ENCODE data around the gene SAMHD1.
"Not testable (repeated sequence)": the region's sequence is repeated elsewhere in the genome, so short reads cannot be mapped to it uniquely, and the experiment has no call there.

The SAMHD1 gene

DNA sequence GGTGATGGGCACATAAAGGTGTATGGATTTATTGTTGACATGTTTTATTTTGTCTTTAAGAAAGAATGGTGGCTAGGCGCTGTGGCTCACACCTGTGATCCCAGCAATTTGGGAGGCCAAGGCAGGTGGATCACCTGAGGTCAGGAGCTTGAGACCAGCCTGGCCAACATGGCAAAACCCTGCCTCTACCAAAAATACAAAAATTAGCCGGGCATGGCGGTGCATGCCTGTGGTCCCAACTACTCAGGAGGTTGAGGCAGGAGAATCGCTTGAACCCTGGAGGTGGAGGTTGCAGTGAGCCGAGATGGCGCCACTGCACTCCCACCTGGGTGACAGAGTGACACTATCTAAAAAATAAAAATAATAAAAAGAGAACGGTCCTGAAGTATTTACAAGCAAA is 45.4 kb downstream of the SAMHD1 start:
- DNase-seq = not testable (repeated sequence)

DNA sequence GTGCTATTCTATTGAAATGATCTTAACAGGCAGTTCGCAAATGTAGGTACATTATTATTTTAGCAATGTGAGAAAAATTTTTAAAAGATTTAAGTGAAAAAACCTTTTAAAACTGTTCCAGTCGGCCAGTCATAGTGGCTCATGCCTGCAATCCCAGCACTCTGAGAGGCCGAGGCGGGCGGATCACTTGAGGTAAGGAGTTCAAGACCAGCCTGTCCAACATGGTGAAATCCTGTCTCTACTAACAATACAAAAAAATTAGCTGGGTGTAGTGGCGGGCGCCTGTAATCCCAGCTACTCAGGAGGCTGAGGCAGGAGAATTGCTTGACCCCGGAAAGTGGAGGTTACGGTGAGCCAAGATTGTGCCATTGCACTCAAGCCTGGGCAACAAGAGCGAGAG is 45.9 kb downstream of the SAMHD1 start:
- DNase-seq = not testable (repeated sequence)

DNA sequence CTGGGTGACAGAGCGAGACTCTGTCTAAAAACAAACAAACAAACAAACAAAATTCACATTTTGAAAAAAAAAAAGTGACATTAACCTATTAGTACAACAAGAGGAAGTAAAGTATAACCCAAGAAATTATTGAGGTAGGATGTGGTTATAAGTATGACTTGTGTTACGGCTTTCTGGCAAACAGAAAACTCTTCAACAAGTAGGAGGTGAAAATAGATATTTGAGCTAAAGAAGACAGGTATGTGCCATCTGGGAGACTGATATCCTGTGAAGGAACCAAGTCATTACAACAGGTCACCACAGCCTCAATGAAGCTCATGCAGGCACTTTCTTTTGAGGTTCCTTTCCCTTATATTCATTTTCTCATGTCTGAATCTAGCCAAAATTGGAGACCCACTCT is 46.8 kb downstream of the SAMHD1 start:
- no peak for DNase-seq

DNA sequence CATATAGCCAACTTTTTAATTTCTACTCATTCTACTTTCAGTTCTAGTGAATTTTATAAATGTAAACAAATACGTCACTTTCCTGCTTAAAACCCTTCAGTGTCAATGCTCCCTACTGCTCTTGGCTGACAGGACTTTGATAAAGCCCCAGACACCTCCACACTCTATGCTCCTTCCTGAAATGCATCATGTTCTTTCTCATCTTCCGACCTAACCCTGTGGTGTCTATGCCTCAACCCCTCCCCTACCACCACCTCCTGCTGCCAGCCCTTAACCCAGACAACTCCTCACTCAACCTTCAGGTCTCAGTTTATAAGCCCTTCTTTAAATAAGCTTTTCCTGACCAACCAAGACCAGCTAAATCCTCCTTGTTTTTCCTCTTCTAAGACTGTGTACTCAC is 56.5 kb downstream of the SAMHD1 start:
- no peak for DNase-seq

DNA sequence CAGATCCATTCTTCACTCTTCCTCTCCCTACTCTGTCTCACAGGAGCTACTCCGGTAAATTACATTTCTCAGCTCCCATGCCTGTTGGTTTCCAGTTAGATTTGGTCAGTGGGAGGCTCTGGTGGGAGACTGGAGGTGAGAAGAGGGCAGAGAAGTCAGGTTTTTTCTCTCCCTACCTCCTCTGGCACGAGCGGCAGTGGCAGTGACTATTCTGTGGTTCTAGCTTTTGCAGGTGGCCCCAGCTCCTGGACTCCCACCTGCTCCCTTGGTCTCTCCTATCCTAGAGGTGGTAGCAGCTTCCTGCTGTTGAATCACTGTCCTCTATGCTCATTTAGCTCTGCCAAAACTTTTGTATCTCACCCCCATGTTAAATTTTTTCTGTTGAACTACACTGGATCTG is 57.7 kb downstream of the SAMHD1 start:
- DNase-seq = no peak

DNA sequence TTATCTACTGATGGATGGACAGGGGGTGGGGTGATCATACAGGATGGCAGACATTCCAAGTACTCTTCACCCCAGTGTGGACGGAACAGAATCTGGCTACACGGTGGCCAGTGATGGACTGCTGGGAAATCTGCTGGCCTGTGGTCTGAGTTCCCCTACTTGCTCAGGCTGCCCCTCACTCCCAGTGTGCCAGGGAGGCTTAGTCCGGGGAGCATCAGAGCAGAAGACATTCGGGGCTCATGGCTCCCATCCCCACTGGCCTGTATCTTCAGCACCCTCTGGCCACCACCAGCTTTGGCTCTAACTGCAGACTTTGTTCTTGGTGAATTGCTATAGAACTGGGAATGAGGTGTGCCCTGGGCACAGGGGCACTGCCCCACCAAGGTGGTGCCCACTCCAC is 60.3 kb downstream of the SAMHD1 start:
- no peak for DNase-seq

DNA sequence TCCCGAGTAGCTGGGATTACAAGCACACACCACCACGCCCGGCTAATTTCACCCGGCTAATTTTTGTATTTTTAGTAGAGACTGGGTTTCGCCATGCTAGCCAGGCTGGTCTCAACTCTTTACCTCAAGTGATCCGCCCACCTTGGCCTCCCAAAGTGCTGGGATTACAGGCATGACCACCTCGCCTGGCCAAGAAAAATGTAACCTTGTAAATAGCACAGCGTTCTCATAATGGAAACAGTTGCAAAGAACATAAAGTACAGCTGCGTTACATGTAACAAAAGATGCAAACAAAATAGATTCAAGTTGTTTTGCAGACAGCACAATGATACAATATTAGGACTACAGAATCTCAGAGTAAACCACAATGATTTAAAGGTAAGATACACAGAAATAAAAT is 60.9 kb downstream of the SAMHD1 start:
- no peak for DNase-seq

DNA sequence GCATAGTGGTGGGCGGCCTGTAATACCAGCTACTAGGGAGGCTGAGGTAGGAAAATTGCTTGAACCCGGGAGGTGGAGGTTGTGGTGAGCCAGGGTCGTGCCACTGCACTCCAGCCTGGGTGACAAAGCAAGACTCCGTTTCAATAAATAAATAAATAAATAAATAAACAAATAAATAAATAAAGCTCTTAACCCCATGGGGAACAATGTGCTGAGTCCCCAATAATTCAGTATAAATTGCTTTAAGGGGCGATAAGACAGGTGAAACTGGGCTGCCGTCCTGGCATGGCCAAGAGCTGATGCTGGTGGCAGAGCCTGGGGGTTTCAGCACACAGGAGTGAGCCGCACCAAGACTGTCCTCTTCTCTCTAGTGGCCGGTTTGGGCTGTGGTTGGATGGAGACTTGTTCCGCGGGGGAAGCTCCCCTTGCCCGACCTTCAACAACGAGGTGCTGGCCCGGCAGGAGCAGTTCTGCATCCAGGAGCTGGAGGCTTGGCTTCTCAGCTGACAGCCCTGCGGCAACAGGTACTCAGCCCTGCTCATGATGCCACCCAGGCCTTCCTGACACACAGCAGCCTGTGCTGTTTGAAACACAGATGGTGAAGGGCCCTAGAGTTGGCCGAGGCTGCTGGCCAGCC is 62.5 kb downstream of the SAMHD1 start:
- DNase-seq = no peak

DNA sequence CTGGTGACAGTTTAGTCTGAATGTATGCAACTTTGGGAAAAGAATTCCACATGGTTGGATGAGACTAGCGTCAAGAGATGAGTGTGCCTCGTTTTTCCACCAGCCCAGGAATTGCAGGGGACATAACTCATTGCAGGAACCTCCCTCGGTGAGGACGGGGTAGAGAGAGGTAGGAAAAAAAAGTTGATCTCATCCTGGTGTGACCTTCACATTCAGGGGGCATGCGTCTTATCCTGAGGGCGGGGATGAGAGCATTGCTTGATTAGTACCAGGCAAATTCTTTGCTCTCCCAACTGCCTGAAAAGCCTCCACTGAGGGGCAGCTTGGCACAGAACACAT is 63.8 kb downstream of the SAMHD1 start:
- DNase-seq = no peak

DNA sequence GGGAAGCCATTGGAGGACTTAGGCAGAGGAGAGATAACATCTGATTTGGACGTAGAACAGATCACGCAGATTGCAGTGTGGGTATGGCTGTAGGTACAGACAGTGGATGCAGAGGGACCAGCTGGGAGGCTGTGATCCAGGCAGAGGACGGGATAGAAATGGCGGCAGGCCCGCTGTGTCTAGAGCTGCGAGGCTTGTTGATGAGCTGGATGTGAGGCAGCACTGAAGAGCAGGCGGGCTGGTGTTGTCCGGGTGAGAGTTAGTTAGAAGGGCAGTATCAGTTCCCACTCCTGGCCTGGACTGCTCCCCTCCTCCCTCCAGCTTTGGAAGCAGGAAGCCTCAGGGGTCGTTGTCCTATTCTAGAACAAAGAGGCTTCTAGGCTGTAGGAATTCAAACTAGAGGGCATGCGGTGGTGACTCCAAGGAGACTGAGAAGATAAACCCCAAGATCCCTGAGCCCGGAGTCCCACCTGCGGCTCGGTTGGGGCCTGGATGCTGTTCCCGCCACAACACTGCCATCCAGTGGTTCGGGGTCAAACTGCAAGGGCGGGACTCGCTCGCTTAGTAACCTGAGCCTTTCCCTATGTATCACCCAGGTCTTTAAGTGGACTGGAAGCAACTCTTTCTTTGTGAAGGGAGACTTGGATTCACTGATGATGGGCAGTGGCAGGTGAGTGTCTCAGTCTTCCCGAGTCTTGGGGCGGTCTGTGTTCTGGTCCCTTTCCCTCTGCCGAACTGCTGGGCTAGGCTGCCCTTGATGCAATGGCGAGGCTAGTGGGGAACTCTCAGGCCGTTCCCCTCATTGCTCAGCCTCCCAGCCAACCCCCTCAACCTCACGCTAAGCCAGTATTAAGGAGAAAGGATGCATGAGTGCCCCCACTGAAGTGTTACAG is 64.4 kb downstream of the SAMHD1 start:
- peak; percentile 92 to 93 for DNase-seq

DNA sequence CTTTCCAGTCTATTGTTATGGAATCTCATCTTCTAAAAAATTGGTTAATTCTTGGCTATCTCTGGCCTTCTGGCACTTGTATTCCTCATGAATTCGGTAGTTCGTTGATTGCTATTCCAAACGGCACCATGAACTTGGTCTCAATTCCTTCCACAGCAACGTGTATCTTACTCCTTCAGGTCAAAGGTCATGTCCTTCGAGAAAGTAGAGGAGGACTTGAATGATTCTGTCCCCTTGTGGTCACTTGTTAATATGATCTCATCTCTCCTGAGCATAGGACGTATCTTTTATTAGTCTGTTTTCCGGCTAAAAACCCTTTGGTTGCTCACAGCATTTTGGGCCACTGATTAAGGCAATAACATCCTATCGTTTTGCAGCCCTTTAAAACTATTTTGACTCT is 66.2 kb downstream of the SAMHD1 start:
- no peak for DNase-seq

DNA sequence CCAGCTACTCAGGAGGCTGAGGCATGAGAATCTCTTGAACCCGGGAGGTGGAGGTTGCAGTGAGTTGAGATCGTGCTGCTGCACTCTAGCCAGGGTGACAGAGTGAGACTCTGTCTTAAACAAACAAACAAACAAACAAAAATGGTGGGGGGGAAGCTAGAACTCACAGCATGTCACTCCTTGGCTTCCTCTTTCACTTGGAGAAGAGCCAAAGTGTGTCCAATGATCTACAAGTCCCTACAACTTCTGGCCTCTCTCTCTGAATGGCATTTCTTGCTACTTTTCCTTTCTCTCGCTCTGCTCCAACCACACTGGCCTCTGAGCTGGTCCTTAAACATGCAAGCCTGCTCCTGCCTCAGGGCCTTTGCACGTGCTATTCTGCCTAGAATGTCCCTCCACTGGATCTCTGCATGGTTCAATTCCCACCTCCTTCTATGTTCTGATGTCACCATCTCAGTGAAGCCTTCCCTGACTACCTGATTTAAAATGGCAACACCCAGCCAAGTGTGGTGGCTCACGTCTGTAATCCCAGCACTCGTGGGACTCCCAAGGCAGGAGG is 67.5 kb downstream of the SAMHD1 start:
- DNase-seq = no peak

DNA sequence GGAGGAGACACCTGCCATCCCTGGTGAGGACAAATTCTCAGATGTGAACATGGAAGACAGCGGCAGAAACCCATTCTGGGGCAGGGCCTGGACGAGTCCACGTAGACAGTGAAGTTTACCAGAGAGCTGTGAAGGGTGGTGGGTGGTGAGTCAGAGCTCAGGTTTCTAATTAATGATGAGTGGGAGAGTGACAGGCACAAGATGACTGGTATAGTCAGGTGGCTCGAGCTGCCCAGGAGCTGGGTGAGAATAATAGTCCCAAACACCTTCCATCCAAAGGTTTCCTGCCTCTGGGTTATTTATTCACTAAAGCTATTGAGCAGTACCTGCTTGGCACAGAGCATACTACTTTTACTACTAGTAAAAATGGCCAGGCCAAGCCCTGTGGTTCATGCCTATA is 69.6 kb downstream of the SAMHD1 start:
- DNase-seq = peak; percentile 31 to 43

DNA sequence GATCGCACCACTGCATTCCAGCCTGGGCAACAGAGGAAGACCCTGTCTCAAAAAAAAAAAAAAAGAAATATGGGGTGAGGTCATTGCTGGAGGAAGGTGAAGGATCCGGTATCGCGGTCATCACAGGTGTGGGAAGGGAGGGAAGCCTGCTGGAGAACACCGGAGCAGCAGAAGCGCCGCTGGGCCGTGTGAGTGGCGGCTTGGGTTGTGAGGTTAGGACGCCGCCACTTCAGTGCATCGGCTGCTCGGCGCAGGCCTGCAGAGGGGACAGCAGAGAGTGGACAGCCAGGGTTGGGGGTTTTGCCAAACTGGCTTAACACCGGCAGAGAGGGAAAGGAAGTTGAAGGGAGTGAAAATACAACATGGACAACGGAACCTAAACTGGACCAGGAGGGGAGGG is 70.2 kb downstream of the SAMHD1 start:
- DNase-seq = no peak

DNA sequence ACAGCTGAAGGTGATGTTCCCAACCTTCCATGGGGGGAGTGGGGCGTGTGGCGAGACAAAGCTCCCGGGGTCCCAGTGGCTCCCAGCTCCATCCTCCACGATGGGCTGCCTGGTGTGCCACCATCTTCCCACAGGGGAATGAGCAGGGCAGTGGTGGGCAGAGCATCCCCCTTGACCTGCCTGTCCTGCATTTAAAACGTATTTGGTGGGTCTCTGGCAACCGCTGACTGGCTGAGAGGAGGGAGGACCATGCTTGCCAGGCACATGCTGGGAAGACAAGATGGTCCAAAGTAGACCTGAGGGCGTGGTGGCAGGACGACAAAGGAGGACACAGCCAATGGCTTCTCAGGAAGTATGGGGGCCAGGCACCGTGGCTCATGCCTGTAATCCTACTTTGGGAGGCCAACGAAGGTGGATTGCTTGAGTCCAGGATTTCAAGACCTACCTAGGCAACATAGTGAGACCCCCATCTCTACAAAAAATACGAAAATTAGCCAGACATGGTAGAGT is 70.7 kb downstream of the SAMHD1 start:
- no peak for DNase-seq

DNA sequence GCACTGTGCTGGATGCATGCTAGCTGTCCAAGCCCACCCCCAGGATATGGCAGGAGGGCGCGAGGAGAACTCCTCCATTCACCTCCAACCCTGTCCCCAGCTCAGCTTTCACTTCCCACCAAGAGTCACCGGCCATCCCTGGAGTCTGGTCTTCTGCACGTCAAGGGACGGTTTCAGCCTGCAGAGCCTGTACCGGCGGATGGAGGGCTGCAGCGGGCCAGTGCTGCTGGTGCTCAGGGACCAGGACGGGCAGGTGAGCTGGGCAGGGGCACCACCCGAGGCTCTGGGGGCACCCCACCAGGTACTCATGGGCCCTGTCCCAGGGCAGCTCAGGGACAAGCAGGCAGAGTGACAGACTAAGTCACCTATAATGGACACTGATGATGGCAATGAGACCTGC is 72.6 kb downstream of the SAMHD1 start:
- DNase-seq = no peak

DNA sequence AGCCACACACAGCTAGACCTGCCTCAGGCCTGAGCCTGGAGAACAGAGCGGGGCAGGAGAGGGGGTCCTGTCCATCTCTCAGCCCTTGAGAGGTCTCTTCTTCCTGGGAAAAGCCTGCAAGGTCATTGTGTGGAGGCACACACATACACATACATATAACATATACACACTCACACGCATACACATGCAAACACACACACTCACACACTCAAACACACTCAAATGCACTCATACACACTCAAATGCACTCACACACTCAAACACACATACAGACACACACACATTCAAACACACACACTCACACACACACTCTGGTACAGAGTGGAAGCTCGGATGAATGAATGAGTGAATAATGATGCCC is 75.1 kb downstream of the SAMHD1 start:
- DNase-seq = no peak

DNA sequence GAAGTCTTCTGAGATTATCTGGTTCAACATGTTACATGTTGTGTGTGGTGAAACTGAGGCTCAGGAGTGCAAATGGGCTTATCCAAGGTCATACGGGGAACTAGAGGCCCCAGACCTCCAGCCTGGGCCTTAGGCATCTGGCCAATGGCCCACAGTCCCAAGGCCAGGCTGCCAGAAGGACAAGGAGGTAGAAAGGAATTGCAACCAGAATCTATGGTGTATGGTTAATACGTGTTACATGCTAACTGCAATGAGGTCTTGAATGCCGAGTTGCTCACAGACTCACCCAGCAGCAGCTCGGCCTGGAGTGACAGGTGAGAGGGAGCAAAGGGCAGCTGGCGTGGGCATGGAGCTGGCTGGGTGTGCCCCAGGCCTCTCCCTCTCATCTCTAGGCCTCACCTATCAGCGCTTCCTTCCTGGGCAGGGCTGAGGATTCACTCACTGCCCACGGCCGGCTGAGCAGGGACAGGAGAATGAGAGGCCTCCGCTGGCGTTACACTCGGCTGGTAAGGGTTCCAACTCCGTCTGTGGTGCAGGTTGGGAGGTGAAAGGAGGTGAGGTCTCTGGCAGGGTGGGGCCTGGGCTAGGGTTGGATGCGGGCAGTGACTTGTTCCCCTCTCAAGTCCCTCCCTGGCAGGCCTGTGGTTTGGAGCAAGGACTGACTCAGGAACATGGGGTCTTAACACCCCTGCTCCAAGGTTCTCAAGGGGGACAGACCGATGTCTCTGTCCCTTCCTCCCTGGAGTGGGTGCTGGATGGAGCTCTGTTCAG is 75.6 kb downstream of the SAMHD1 start, which contains the start of gene TLDC2:
Gene TLDC2 (plus strand): TSS at position 437 of the 771 bp plus-strand sequence. CDS start 37 bp downstream, at position 474.
- no peak for DNase-seq

DNA sequence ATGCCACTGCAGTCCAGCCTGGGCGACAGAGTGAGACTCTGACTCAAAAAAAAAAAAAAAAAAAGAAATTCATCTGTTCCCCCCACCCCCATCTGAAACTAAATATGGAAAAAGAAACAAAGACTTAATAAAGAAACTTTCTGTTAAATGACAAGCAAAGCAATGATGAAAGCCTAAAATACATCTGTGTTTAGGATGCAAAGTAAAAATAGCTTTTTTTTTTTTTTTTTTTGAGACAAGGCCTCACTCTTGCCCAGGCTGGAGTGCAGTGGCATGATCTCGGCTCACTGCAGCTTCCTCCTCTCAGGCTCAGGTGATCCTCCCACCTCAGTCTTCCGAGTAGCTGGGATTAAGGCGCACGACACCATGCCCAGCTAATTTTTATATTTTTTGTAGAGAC is 76.4 kb downstream of the SAMHD1 start:
- DNase-seq = not testable (repeated sequence)

DNA sequence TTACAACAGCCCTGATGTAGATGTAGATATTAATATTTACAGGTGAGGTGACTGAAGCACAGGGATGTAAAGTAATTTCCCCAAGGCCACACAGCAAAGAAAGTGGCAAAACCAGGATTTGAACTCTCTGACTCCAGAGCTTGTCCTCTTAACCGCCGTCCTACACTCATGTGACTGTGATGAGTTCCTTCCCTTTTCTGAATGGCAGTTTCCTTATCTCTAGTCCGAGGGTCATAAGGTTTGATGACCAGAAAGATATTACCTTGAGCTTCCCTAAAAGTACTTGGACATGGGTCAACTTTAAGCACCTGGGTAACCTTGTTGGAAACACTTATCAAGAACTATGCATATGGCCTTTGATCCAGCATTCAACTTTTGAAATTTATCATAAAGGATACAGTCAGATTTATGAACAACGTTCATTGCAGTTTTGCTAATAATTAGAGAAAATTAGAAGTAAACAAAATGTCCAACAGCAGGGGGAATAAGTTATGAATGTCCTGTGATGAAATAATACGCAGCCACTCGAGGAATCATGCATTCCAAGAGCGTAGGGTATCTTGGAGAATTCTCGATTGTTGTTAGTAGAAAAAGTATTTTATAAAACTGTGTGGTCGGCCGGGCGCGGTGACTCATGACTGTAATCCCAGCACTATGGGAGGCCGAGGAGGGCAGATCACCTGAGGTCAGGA is 77.9 kb downstream of the SAMHD1 start:
- DNase-seq = no peak

DNA sequence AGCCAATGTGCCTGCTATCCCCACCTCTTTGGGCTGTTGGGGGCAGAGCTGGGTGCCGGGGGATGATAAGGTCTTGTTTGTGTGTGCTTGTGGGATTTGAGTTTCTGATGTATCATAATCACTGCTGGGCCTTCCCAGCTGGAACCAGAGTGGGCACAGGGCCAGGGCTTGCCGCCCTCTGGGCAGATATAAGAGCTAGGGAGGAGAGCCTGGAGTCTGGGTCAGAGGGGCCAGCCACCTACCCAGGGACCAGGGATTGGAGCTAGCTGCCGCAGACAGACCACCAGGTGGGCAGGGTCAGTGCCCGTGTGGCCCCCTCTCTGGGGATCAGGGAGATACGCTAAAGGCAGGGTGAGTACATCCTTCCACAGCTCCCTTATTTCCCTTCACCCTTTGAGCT is 78.7 kb downstream of the SAMHD1 start:
- DNase-seq = no peak

Measured in activated T-cell treated with anti-CD3 and anti-CD28 coated beads, Interleukin-2, amount 50 U/mL, for 48 hours (primary cell).